GM23338 (cell line): ENCODE data around the gene TTC31. TPM values are rescaled to one million over a fixed set of nuclear protein-coding genes. Genes with fewer than 3 reads are reported as not detected.

ENCODE experiments used
- ATAC-seq: fragments of 200-7000 bp; cut with Tn5 transposase; 3 replicates; pipeline ENCODE4 v1.9.1; 2020
- DNase-seq: peaks from one replicate; pipeline ENCODE4 v3.0.0-alpha.2; 2015; ENCODE audit warnings: low spot score
- H2AFZ ChIP-seq: fragments of 200-600 bp; sonication (generic); 2 replicates; pipeline ENCODE4 v1.8.0; 2016; ENCODE audit warnings: antibody characterized with exemption, mild to moderate bottlenecking, moderate library complexity
- H3F3A ChIP-seq: fragments of 200-600 bp; sonication (generic); replicated peaks from 2 replicates; pipeline ENCODE4 v1.8.0; 2017; ENCODE audit warnings: antibody characterized with exemption, mixed run types, low read depth
- H3K27ac ChIP-seq: fragments of 200-600 bp; sonication (generic); 2 replicates; pipeline ENCODE4 v1.6.1; 2016; ENCODE audit warnings: low read depth
- H3K27me3 ChIP-seq: fragments of 200-600 bp; sonication (generic); 2 replicates; pipeline ENCODE4 v1.8.0; 2016; ENCODE audit warnings: mild to moderate bottlenecking, mixed run types, moderate library complexity; ENCODE audit not compliant: insufficient read depth
- H3K36me3 ChIP-seq: fragments of 200-600 bp; sonication (generic); 2 replicates; pipeline ENCODE4 v1.8.0; 2016; ENCODE audit warnings: mild to moderate bottlenecking; ENCODE audit not compliant: insufficient read depth
- H3K4me1 ChIP-seq: fragments of 200-600 bp; sonication (generic); 2 replicates; pipeline ENCODE4 v1.8.0; 2016; ENCODE audit warnings: mild to moderate bottlenecking, moderate library complexity; ENCODE audit not compliant: insufficient read depth
- H3K4me2 ChIP-seq: fragments of 200-600 bp; sonication (generic); 2 replicates; pipeline ENCODE4 v1.7.1; 2017; ENCODE audit warnings: mixed run types
- H3K4me3 ChIP-seq: fragments of 200-600 bp; sonication (generic); 2 replicates; pipeline ENCODE4 v1.6.1; 2016; ENCODE audit warnings: mixed run types
- H3K79me2 ChIP-seq: fragments of 200-600 bp; sonication (generic); replicated peaks from 2 replicates; pipeline ENCODE4 v1.8.0; 2017; ENCODE audit warnings: mild to moderate bottlenecking; ENCODE audit not compliant: insufficient read depth
- H3K9me2 ChIP-seq: fragments of 200-600 bp; sonication (generic); 2 replicates; pipeline ENCODE4 v1.8.0; 2017; ENCODE audit not compliant: insufficient read depth
- H4K20me1 ChIP-seq: fragments of 200-600 bp; sonication (generic); replicated peaks from 2 replicates; pipeline ENCODE4 v1.8.0; 2017; ENCODE audit warnings: mild to moderate bottlenecking; ENCODE audit not compliant: insufficient read depth
- H3K27ac Mint-ChIP-seq: 2 replicates; pipeline ENCODE4 v1.8.0; 2020; ENCODE audit warnings: inconsistent platforms, mild to moderate bottlenecking, moderate library complexity, mixed read lengths
- H3K27me3 Mint-ChIP-seq: 3 replicates; pipeline ENCODE4 v1.8.0; 2022; ENCODE audit warnings: low read depth, mild to moderate bottlenecking, moderate library complexity, mixed read lengths, inconsistent platforms; ENCODE audit not compliant: insufficient read depth, poor library complexity
- H3K36me3 Mint-ChIP-seq: 3 replicates; pipeline ENCODE4 v1.8.0; 2021; ENCODE audit warnings: low read depth, mild to moderate bottlenecking, inconsistent platforms, moderate library complexity, mixed read lengths
- H3K4me1 Mint-ChIP-seq: 3 replicates; pipeline ENCODE4 v1.8.0; 2020; ENCODE audit warnings: mild to moderate bottlenecking, inconsistent platforms, mixed read lengths
- H3K4me3 Mint-ChIP-seq: 3 replicates; pipeline ENCODE4 v1.8.0; 2021; ENCODE audit warnings: moderate library complexity, mild to moderate bottlenecking, inconsistent platforms, mixed read lengths
- H3K9me3 Mint-ChIP-seq: 3 replicates; pipeline ENCODE4 v1.8.0; 2020; ENCODE audit warnings: moderate library complexity, mild to moderate bottlenecking, inconsistent platforms, mixed read lengths
- ETS1 ChIP-seq: IDR thresholded peaks from 2 replicates; pipeline ENCODE4 v1.6.1; 2016; ENCODE audit warnings: antibody characterized with exemption
- EZH2phosphoT487 ChIP-seq: fragments of 200-600 bp; sonication (generic); IDR thresholded peaks from one replicate; pipeline ENCODE4 v1.8.1; 2018; ENCODE audit warnings: antibody characterized with exemption; ENCODE audit not compliant: unreplicated experiment
- NANOG ChIP-seq: IDR thresholded peaks from 2 replicates; pipeline ENCODE4 v1.6.1; 2016; ENCODE audit warnings: antibody characterized with exemption, borderline replicate concordance
- REST ChIP-seq: IDR thresholded peaks from one replicate; pipeline ENCODE4 v1.6.1; 2018; ENCODE audit warnings: antibody characterized with exemption; ENCODE audit not compliant: unreplicated experiment
- STAT1 ChIP-seq: IDR thresholded peaks from one replicate; pipeline ENCODE4 v1.6.1; 2016; ENCODE audit warnings: antibody characterized with exemption; ENCODE audit not compliant: unreplicated experiment
- ZNF462 ChIP-seq: fragments of 250-450 bp; sonication (Bioruptor Pico); IDR thresholded peaks from 2 replicates; pipeline ENCODE4 v1.5.0; 2020; ENCODE audit warnings: mild to moderate bottlenecking, moderate library complexity
- polyA plus RNA-seq: library from polyadenylated mRNA; unstranded; fragments of >200 nt; fragmentation: Nextera tagmentation; extraction: Ambion mirVana; gene quantifications from 2 replicates; pipeline ENCODE4 v1.2.1, GENCODE V29; 2016
- total RNA-seq: library from RNA; depleted of rRNA; stranded (reverse); fragments of >200 nt; shearing (Covaris generic); gene quantifications from 2 replicates; pipeline ENCODE4 v1.2.3, GENCODE V29; 2014

TTC31 gene
- total and polyA plus RNA-seq, 2 experiments from 2014 or later, result 15.8 to 29.2 TPM

GRCh38 chr2:74540291-74540690 is 57.4 kb downstream of the TTC31 start (continued):
- TF ChIP-seq ZNF462 (no peak), ETS1 (no peak), STAT1 (no peak)

GRCh38 chr2:74542978-74543377 is 60.1 kb downstream of the TTC31 start:
- Mint-ChIP-seq H3K36me3 (peaks cover under 1% of the 10 kb centered on the region; the same call in 1 of the 3 replicates), H3K4me3 (no peak overlapping the region), H3K9me3 (no peaks in the 10 kb centered on the region), H3K4me1 (peaks cover 1% of the 10 kb centered on the region), H3K27ac (no peak overlapping the region), H3K27me3 (peaks cover 17% of the 10 kb centered on the region)
- DNase-seq (no peak), ATAC-seq (no peak)
- Histone ChIP-seq H3F3A (0 out of 2 replicates have a peak, but pooled peaks cover 4% of the 10 kb centered on the region), H3K4me2 (no peak overlapping the region), H3K9me2 (no peaks in the 10 kb centered on the region), H3K4me1 (peaks cover 1% of the 10 kb centered on the region; the same call in 1 of the 2 replicates), H3K79me2 (peaks cover 5% of the 10 kb centered on the region; the same call in 1 of the 2 replicates), H4K20me1 (peaks cover 4% of the 10 kb centered on the region; the same call in 1 of the 2 replicates), H3K27ac (no peak overlapping the region), H3K27me3 (peaks cover 33% of the 10 kb centered on the region), H2AFZ (no peak overlapping the region), H3K4me3 (no peak overlapping the region), H3K36me3 (no peaks in the 10 kb centered on the region)
- TF ChIP-seq REST, result no peak
- no peak for TF ChIP-seq STAT1
- TF ChIP-seq NANOG, result no peak
- TF ChIP-seq EZH2phosphoT487, result no peak
